ENCODE results near the gene ARHGAP9.

- TF ChIP-seq CTCF (IDR thresholded peaks at IDR 0.05; ENCODE audit: low read length) (no peak), EZH2 (optimal IDR thresholded peaks at IDR 0.05; ENCODE audit: low read depth, low read length) (no peak)
These were observed 21.0 kb downstream of the ARHGAP9 start for GRCh38 chr12:57458665-57459054.

Data from MM.1S (cell line).